DND-41 (cell line): ENCODE data around the gene LMF1.

ENCODE experiments used
- ATAC-seq: fragments of 200-7000 bp; cut with Tn5 transposase; 3 replicates; pipeline ENCODE4 v1.9.1; 2021; ENCODE audit warnings: low read depth; ENCODE audit not compliant: insufficient read depth
- DNase-seq: peaks from one replicate; pipeline ENCODE4 v3.0.0-alpha.2; 2020
- H2AFZ ChIP-seq: 2 replicates; pipeline ENCODE4 v1.6.0; 2012; ENCODE audit warnings: low read depth, low read length
- H3K27ac ChIP-seq: 2 replicates; pipeline ENCODE4 v1.5.1; 2012; ENCODE audit warnings: low read length, inconsistent platforms
- H3K27me3 ChIP-seq: fragments of 200-600 bp; sonication (generic); 2 replicates; pipeline ENCODE4 v1.6.0; 2012; ENCODE audit warnings: low read length, mild to moderate bottlenecking, inconsistent platforms; ENCODE audit not compliant: insufficient read depth, poor library complexity
- H3K36me3 ChIP-seq: 2 replicates; pipeline ENCODE4 v1.5.1; 2012; ENCODE audit warnings: low read length, inconsistent platforms; ENCODE audit not compliant: insufficient read depth
- H3K4me1 ChIP-seq: 2 replicates; pipeline ENCODE4 v1.5.1; 2012; ENCODE audit warnings: mild to moderate bottlenecking, low read length; ENCODE audit not compliant: insufficient read depth
- H3K4me2 ChIP-seq: 2 replicates; pipeline ENCODE4 v1.6.0; 2012; ENCODE audit warnings: mild to moderate bottlenecking, moderate library complexity, low read length, inconsistent platforms; ENCODE audit not compliant: insufficient read depth
- H3K4me3 ChIP-seq, 2 experiments: fragments of 200-600 bp in 1 of 2; shearing (Covaris generic) in 1 of 2; 2 replicates each; pipeline ENCODE4 v1.5.1; 2012 to 2016; ENCODE audit warnings: inconsistent platforms in 2 of 2, low read length in 2 of 2, mild to moderate bottlenecking in 2 of 2, low read depth in 1 of 2, moderate library complexity in 1 of 2
- H3K79me2 ChIP-seq: 2 replicates; pipeline ENCODE4 v1.6.0; 2012; ENCODE audit warnings: low read length, inconsistent platforms; ENCODE audit not compliant: insufficient read depth
- H3K9ac ChIP-seq: 2 replicates; pipeline ENCODE4 v1.6.0; 2012; ENCODE audit warnings: low read depth, mild to moderate bottlenecking, inconsistent platforms, low read length, moderate library complexity
- H3K9me3 ChIP-seq: 2 replicates; pipeline ENCODE4 v1.5.1; 2012; ENCODE audit warnings: low read length, moderate library complexity, mild to moderate bottlenecking, inconsistent platforms; ENCODE audit not compliant: insufficient read depth, severe bottlenecking
- H4K20me1 ChIP-seq: 2 replicates; pipeline ENCODE4 v1.6.0; 2012; ENCODE audit warnings: low read length; ENCODE audit not compliant: insufficient read depth
- EZH2 ChIP-seq: IDR thresholded peaks from 3 replicates; pipeline ENCODE4 v1.6.1; 2012; ENCODE audit warnings: borderline replicate concordance, low read depth, mild to moderate bottlenecking, moderate library complexity, low read length, inconsistent platforms; ENCODE audit not compliant: severe bottlenecking
- TF ChIP-seq, protein P1 (sequence below): IDR thresholded peaks from 2 replicates; pipeline ENCODE4 v1.5.1; 2012; ENCODE audit warnings: borderline replicate concordance, low read length, moderate library complexity, mild to moderate bottlenecking; ENCODE audit not compliant: poor library complexity, severe bottlenecking; ENCODE audit errors: extremely low read depth

LMF1 gene

DNA sequence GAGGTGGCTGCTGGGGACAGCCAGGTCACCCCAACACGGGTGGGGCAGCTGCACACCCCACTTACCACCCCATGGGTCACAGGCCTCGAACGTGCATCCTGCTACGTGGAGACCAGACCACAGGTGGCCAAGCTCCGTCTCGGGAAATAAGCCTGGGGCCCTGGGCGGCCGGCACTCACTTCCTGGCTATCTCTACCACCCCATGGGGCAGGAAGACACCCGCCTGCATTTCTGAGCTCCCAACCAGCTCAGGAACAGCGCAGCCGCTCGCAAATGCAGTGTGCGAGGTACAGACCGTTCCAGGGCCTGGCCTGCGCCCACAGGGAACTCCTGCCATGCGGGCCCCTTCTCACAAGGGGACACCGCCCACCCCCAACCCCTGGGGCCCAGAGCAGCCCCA is 165.3 kb downstream of the LMF1 start:
- Histone ChIP-seq H3K9ac (no peak overlapping the region), H4K20me1 (peaks cover 13% of the 10 kb centered on the region), H3K27ac (no peak overlapping the region), H3K36me3 (no peaks in the 10 kb centered on the region), H3K27me3 (no peaks in the 10 kb centered on the region), H3K4me3 (no peak overlapping the region), H3K79me2 (no peaks in the 10 kb centered on the region), H3K9me3 (no peaks in the 10 kb centered on the region), H2AFZ (no peak overlapping the region), H3K4me2 (no peak overlapping the region), H3K4me1 (no peaks in the 10 kb centered on the region)
- DNase-seq (no peak), ATAC-seq (no peak)
- no peak for TF ChIP-seq EZH2
- TF ChIP-seq, protein P1, sequence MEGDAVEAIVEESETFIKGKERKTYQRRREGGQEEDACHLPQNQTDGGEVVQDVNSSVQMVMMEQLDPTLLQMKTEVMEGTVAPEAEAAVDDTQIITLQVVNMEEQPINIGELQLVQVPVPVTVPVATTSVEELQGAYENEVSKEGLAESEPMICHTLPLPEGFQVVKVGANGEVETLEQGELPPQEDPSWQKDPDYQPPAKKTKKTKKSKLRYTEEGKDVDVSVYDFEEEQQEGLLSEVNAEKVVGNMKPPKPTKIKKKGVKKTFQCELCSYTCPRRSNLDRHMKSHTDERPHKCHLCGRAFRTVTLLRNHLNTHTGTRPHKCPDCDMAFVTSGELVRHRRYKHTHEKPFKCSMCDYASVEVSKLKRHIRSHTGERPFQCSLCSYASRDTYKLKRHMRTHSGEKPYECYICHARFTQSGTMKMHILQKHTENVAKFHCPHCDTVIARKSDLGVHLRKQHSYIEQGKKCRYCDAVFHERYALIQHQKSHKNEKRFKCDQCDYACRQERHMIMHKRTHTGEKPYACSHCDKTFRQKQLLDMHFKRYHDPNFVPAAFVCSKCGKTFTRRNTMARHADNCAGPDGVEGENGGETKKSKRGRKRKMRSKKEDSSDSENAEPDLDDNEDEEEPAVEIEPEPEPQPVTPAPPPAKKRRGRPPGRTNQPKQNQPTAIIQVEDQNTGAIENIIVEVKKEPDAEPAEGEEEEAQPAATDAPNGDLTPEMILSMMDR, result no peak

DNA sequence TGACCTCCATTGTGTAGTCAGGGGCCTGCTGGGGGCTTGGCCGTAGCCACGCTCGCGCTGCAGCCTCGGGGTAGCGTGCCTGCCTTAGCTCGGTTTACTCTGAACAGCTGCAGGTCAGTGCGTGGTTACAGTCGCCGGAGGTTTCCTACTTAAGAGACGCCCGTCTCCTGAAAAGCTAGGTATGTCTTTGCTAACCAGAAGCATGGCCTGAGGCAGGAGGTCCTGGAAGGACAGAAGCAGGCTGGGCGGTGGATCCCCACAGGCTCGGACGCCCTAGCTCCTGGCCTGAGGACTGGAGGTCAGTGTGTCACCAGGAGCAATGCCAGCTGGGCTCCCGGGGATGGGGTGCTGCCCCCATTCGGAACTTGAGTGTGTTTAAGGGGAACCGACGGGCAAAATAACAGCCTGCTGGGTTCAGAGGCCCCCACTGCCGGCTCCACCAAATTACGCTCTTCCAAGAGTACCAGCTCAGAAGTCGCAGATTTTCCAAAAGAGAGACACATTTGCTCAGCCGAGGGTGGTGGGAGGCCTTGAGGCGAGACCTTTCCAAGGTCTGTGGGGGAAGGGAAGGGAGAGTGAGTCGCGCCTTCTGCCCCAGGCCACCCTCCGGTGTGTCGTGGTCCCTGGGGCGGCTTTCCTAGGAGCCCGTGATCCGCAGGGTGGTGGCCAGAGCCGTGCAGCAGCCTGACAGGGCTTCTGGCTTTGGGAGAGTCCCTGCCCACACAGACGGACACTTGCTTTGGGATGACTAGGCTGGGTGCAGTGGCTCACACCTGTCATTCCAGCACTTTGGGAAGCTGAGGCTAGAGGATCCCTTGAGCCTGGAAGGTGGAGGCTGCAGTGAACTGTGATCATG is 166.4 kb downstream of the LMF1 start:
- no peak overlapping the region for H3K4me2 ChIP-seq
- no peak for TF ChIP-seq EZH2
- TF ChIP-seq, protein P1, result no peak

DNA sequence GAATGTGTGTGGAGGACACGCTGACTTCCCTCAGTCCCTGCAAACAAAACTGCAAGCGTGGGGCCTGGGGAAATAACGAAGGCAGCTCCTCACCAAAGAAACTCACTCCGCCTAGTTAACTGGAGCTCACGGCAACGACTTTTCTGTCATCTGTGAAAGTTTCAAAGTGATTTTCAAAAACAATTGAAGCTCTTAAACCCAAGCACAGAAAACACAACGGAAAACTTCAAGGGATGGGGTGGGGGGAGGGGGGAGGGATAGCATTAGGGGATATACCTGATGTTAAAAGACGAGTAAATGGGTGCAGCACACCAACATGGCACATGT is 167.1 kb downstream of the LMF1 start:
- ATAC-seq (no peak), DNase-seq (no peak)
- no peak overlapping the region for H3K27ac ChIP-seq
- no peaks in the 10 kb centered on the region for H3K36me3 ChIP-seq
- H3K9ac ChIP-seq, result no peak overlapping the region
- peaks cover 20% of the 10 kb centered on the region for H4K20me1 ChIP-seq
- no peak for TF ChIP-seq EZH2
- TF ChIP-seq, protein P1, result no peak
- H3K27me3 ChIP-seq, result no peaks in the 10 kb centered on the region
- H3K4me2 ChIP-seq, result no peak overlapping the region
- H3K4me1 ChIP-seq, result no peaks in the 10 kb centered on the region
- no peak overlapping the region for H3K4me3 ChIP-seq
- H3K79me2 ChIP-seq, result no peaks in the 10 kb centered on the region
- no peaks in the 10 kb centered on the region for H3K9me3 ChIP-seq
- no peak overlapping the region for H2AFZ ChIP-seq

More for the DNA sequence above, 166.4 kb downstream of the LMF1 start:
- ATAC-seq (no peak), DNase-seq (no peak)
- Histone ChIP-seq H3K9me3 (no peaks in the 10 kb centered on the region), H3K79me2 (no peaks in the 10 kb centered on the region), H3K9ac (no peak overlapping the region), H3K36me3 (no peaks in the 10 kb centered on the region), H3K27ac (no peak overlapping the region), H4K20me1 (peaks cover 15% of the 10 kb centered on the region), H2AFZ (no peak overlapping the region), H3K27me3 (no peaks in the 10 kb centered on the region), H3K4me3 (no peak overlapping the region), H3K4me1 (no peaks in the 10 kb centered on the region)
